Measurements from ENCODE around the gene SYNE1. TPM values are rescaled to one million over a fixed set of nuclear protein-coding genes. Genes with fewer than 3 reads are reported as not detected.

SYNE1 gene
- total RNA-seq, 1 donor = 101 TPM

GRCh38 chr6:152201120-152201519 lies 436.0 kb downstream of the SYNE1 start:
- no peak for DNase-seq (ENCODE audit: low read depth)
- TF ChIP-seq CTCF (IDR thresholded peaks at IDR 0.05; ENCODE audit: insufficient read depth, low read depth, low read length) = no peak
- H3K4me3 ChIP-seq (ENCODE audit: low read depth, low read length) = no peak overlapping the region

- no peak for TF ChIP-seq CTCF (IDR thresholded peaks at IDR 0.05; ENCODE audit: insufficient read depth, low read depth, low read length)
- H3K4me3 ChIP-seq (ENCODE audit: low read depth, low read length) = no peak overlapping the region
- no peak for DNase-seq (ENCODE audit: low read depth)
Measured at GRCh38 chr6:152195896-152196295, 441.3 kb downstream of the SYNE1 start.

- no peak for DNase-seq (ENCODE audit: low read depth)
- TF ChIP-seq CTCF (IDR thresholded peaks at IDR 0.05; ENCODE audit: insufficient read depth, low read depth, low read length) = no peak
- H3K4me3 ChIP-seq (ENCODE audit: low read depth, low read length) = no peak overlapping the region
Measured at GRCh38 chr6:152189736-152190135, 447.4 kb downstream of the SYNE1 start.

GRCh38 chr6:152188011-152188410 lies 449.2 kb downstream of the SYNE1 start:
- no peak for TF ChIP-seq CTCF (IDR thresholded peaks at IDR 0.05; ENCODE audit: insufficient read depth, low read depth, low read length)
- no peak for DNase-seq (ENCODE audit: low read depth)
- H3K4me3 ChIP-seq (ENCODE audit: low read depth, low read length) = no peak overlapping the region

- H3K4me3 ChIP-seq (ENCODE audit: low read depth, low read length) = no peak overlapping the region
- TF ChIP-seq CTCF (IDR thresholded peaks at IDR 0.05; ENCODE audit: insufficient read depth, low read depth, low read length) = no peak
- no peak for DNase-seq (ENCODE audit: low read depth)
Measured at GRCh38 chr6:152186840-152187239, 450.3 kb downstream of the SYNE1 start.

GRCh38 chr6:152184917-152185574 lies 452.1 kb downstream of the SYNE1 start:
- no peak overlapping the region for H3K4me3 ChIP-seq (ENCODE audit: low read depth, low read length)
- DNase-seq (ENCODE audit: low read depth) = peak; percentile 52
- no peak for TF ChIP-seq CTCF (IDR thresholded peaks at IDR 0.05; ENCODE audit: insufficient read depth, low read depth, low read length)

- DNase-seq (ENCODE audit: low read depth) = no peak
- H3K4me3 ChIP-seq (ENCODE audit: low read depth, low read length) = no peak overlapping the region
- TF ChIP-seq CTCF (IDR thresholded peaks at IDR 0.05; ENCODE audit: insufficient read depth, low read depth, low read length) = no peak
Measured at GRCh38 chr6:152184573-152184916, 452.6 kb downstream of the SYNE1 start.

All from fibroblast of villous mesenchyme (primary cell).